ENCODE results near the gene TMBIM1. TPM values are rescaled to one million over a fixed set of nuclear protein-coding genes. Genes with fewer than 3 reads are reported as not detected.
A peak's percentile ranks its signal among the peaks of the same experiment; 100 is the strongest.

TMBIM1 gene
- total RNA-seq, 4 donors from 2014 or later = 234 to 370 (median 319) TPM

GRCh38 chr2:218307415-218308090 is 15.2 kb upstream of the TMBIM1 start:
- Histone ChIP-seq H3K9me3 (no peaks in the 10 kb centered on the region), H3K4me1 (no peaks in the 10 kb centered on the region), H3K36me3 (no peaks in the 10 kb centered on the region), H3K27me3 (no peaks in the 10 kb centered on the region), H3K4me3 (no peak overlapping the region), H3K27ac (no peak overlapping the region)
- DNase-seq (ENCODE audit: low spot score in 2 of 2) = no peak
- 87% methylated on average over 6 of the region's 6 CpGs for WGBS
- no peak for TF ChIP-seq POLR2AphosphoS5 (IDR thresholded peaks at IDR 0.05)
- TF ChIP-seq CTCF (IDR thresholded peaks at IDR 0.05) = no peak
- no peak for TF ChIP-seq EP300 (IDR thresholded peaks at IDR 0.05)
- no peak for TF ChIP-seq POLR2A (IDR thresholded peaks at IDR 0.05)

GRCh38 chr2:218306184-218306920 is 14.0 kb upstream of the TMBIM1 start:
- H3K36me3 ChIP-seq = no peaks in the 10 kb centered on the region
- 90% methylated on average over 9 of the region's 9 CpGs for WGBS
- TF ChIP-seq EP300 (IDR thresholded peaks at IDR 0.05) (no peak), POLR2AphosphoS5 (IDR thresholded peaks at IDR 0.05) (no peak), CTCF (IDR thresholded peaks at IDR 0.05) (no peak), POLR2A (IDR thresholded peaks at IDR 0.05) (no peak)

GRCh38 chr2:218305383-218305782 is 13.1 kb upstream of the TMBIM1 start:
- H3K9me3 ChIP-seq = no peaks in the 10 kb centered on the region
- no peak for TF ChIP-seq CTCF (IDR thresholded peaks at IDR 0.05)
- no peak for TF ChIP-seq POLR2A (IDR thresholded peaks at IDR 0.05)
- TF ChIP-seq POLR2AphosphoS5 (IDR thresholded peaks at IDR 0.05) = no peak
- TF ChIP-seq EP300 (IDR thresholded peaks at IDR 0.05) = no peak
- no peak overlapping the region for H3K4me3 ChIP-seq
- H3K27me3 ChIP-seq = no peaks in the 10 kb centered on the region
- H3K27ac ChIP-seq = no peak overlapping the region
- no peak for DNase-seq (ENCODE audit: low spot score in 2 of 2)
- 76% methylated on average over 5 of the region's 5 CpGs for WGBS
- peaks cover 6% of the 10 kb centered on the region for H3K4me1 ChIP-seq
- no peaks in the 10 kb centered on the region for H3K36me3 ChIP-seq

More at GRCh38 chr2:218306184-218306920, 14.0 kb upstream of the TMBIM1 start:
- no peak overlapping the region for H3K27ac ChIP-seq
- no peaks in the 10 kb centered on the region for H3K27me3 ChIP-seq
- no peaks in the 10 kb centered on the region for H3K9me3 ChIP-seq
- no peak overlapping the region for H3K4me3 ChIP-seq
- DNase-seq (ENCODE audit: low spot score in 2 of 2) = no peak
- H3K4me1 ChIP-seq = peaks cover 2% of the 10 kb centered on the region

GRCh38 chr2:218301176-218301819 is 9.0 kb upstream of the TMBIM1 start:
- 15% methylated on average over 6 of the region's 9 CpGs for WGBS
- no peaks in the 10 kb centered on the region for H3K27me3 ChIP-seq
- peak; percentile 90 to 91 for DNase-seq (ENCODE audit: low spot score in 2 of 2)
- peaks cover 21% of the 10 kb centered on the region for H3K4me1 ChIP-seq
- H3K27ac ChIP-seq = no peak overlapping the region
- TF ChIP-seq EP300 (IDR thresholded peaks at IDR 0.05) = no peak
- TF ChIP-seq CTCF (IDR thresholded peaks at IDR 0.05) = peak; percentile 90 to 96
- no peak for TF ChIP-seq POLR2A (IDR thresholded peaks at IDR 0.05)
- TF ChIP-seq POLR2AphosphoS5 (IDR thresholded peaks at IDR 0.05) = no peak
- no peaks in the 10 kb centered on the region for H3K9me3 ChIP-seq
- no peaks in the 10 kb centered on the region for H3K36me3 ChIP-seq
- H3K4me3 ChIP-seq = no peak overlapping the region

- TF ChIP-seq CTCF (IDR thresholded peaks at IDR 0.05) = no peak
- no peak for TF ChIP-seq EP300 (IDR thresholded peaks at IDR 0.05)
- TF ChIP-seq POLR2AphosphoS5 (IDR thresholded peaks at IDR 0.05) = no peak
- TF ChIP-seq POLR2A (IDR thresholded peaks at IDR 0.05) = no peak
- H3K9me3 ChIP-seq = no peaks in the 10 kb centered on the region
- no peak overlapping the region for H3K4me3 ChIP-seq
- H3K27me3 ChIP-seq = no peaks in the 10 kb centered on the region
- no peak overlapping the region for H3K27ac ChIP-seq
- DNase-seq (ENCODE audit: low spot score in 2 of 2) = no peak
- peaks cover 31% of the 10 kb centered on the region for H3K4me1 ChIP-seq
- 77% methylated on average over 4 of the region's 4 CpGs for WGBS
- no peaks in the 10 kb centered on the region for H3K36me3 ChIP-seq
These were observed 7.8 kb upstream of the TMBIM1 start for GRCh38 chr2:218300141-218300540.
